Activated CD8-positive, alpha-beta T cell treated with anti-CD3 and anti-CD28 coated beads, Interleukin-2, amount 10 ng/mL, durations not matched to agents 7 days and 5 days (primary cell): ENCODE results near the gene ADNP2. TPM values are rescaled to one million over a fixed set of nuclear protein-coding genes. Genes with fewer than 3 reads are reported as not detected.

Source experiments
- ATAC-seq: fragments of 150-1000 bp; cut with Tn5 transposase; one replicate; pipeline ENCODE4 v1.10.0; 2021; ENCODE audit warnings: moderate library complexity
- CTCF ChIA-PET: fragments of 350-600 bp; sonication (Branson Sonifier 250); formaldehyde crosslinking; loops from one replicate; lab custom pipeline; 2021; ENCODE audit warnings: antibody characterized with exemption; lab: Charles Lee
- POLR2A ChIA-PET: fragments of 350-600 bp; sonication (Branson Sonifier 250); formaldehyde crosslinking; loops from one replicate; lab custom pipeline; 2021; ENCODE audit warnings: antibody characterized with exemption; lab: Charles Lee
- DNase-seq: peaks from one replicate; pipeline ENCODE4 v3.0.0-alpha.2; 2020
- H3K27ac Mint-ChIP-seq: one replicate; pipeline ENCODE4 v1.8.0; 2021; ENCODE audit warnings: mild to moderate bottlenecking, mixed read lengths
- H3K27me3 Mint-ChIP-seq: one replicate; pipeline ENCODE4 v1.8.0; 2021; ENCODE audit warnings: low read depth, mixed read lengths
- H3K36me3 Mint-ChIP-seq: one replicate; pipeline ENCODE4 v1.8.0; 2021; ENCODE audit warnings: low read depth, mixed read lengths
- H3K4me1 Mint-ChIP-seq: one replicate; pipeline ENCODE4 v1.8.0; 2021; ENCODE audit warnings: low read depth, mixed read lengths
- H3K4me3 Mint-ChIP-seq: one replicate; pipeline ENCODE4 v1.8.0; 2021; ENCODE audit warnings: mild to moderate bottlenecking, mixed read lengths
- H3K9me3 Mint-ChIP-seq: one replicate; pipeline ENCODE4 v1.8.0; 2022; ENCODE audit warnings: mixed read lengths; ENCODE audit not compliant: insufficient read depth
- total RNA-seq, 2 experiments: library from RNA; stranded (reverse); gene quantifications; one replicate each; pipeline ENCODE4 v1.2.3, GENCODE V29; 2021

ADNP2 gene
- total RNA-seq, 2 experiments from 2014 or later: 23.5 to 24.5 TPM

GRCh38 chr18:80185545-80185944 is 76.5 kb downstream of the ADNP2 start:
- DNase-seq (no peak), ATAC-seq (no peak)
- Mint-ChIP-seq H3K9me3 (no peaks in the 10 kb centered on the region), H3K4me3 (no peak overlapping the region), H3K4me1 (no peaks in the 10 kb centered on the region), H3K36me3 (no peaks in the 10 kb centered on the region), H3K27me3 (no peaks in the 10 kb centered on the region), H3K27ac (no peak overlapping the region)
- ChIA-PET CTCF (no interaction called here), POLR2A (no interaction called here)

- Mint-ChIP-seq H3K4me1 (no peaks in the 10 kb centered on the region), H3K27me3 (no peaks in the 10 kb centered on the region), H3K9me3 (no peaks in the 10 kb centered on the region), H3K36me3 (no peaks in the 10 kb centered on the region), H3K4me3 (no peak overlapping the region), H3K27ac (no peak overlapping the region)
- ChIA-PET POLR2A (no interaction called here), CTCF (no interaction called here)
- DNase-seq: no peak
- ATAC-seq: no peak
Measured at GRCh38 chr18:80187956-80188642, 79.0 kb downstream of the ADNP2 start.

- Mint-ChIP-seq H3K27me3 (peaks cover 2% of the 10 kb centered on the region), H3K4me3 (no peak overlapping the region), H3K4me1 (no peaks in the 10 kb centered on the region), H3K36me3 (no peaks in the 10 kb centered on the region), H3K9me3 (no peaks in the 10 kb centered on the region), H3K27ac (no peak overlapping the region)
- CTCF ChIA-PET: no interaction called here
- POLR2A ChIA-PET: no interaction called here
- ATAC-seq: no peak
- no peak for DNase-seq
Measured at GRCh38 chr18:80188643-80189530, 79.8 kb downstream of the ADNP2 start.

DNA sequence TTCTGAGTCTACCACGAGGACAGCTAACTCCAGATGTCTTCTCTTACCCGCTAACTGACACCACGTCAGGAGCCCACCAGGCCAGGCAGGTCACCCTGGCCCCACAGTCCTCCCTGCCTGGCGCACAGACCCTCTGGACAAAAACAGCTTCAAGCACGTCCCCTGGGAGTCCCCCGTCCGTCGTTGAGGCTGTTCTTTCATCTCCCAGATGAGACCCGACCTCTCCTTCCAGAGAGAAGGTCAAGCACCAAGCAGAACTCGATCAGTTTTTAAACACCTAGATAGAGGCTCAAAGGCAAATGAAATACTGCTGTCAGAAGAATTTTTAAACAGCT is 80.4 kb downstream of the ADNP2 start:
- no peaks in the 10 kb centered on the region for H3K9me3 Mint-ChIP-seq
- H3K27ac Mint-ChIP-seq: no peak overlapping the region

More for the DNA sequence above, 80.4 kb downstream of the ADNP2 start:
- no peaks in the 10 kb centered on the region for H3K4me1 Mint-ChIP-seq
- H3K36me3 Mint-ChIP-seq: no peaks in the 10 kb centered on the region
- ChIA-PET POLR2A (no interaction called here), CTCF (no interaction called here)
- H3K27me3 Mint-ChIP-seq: peaks cover 3% of the 10 kb centered on the region
- H3K4me3 Mint-ChIP-seq: no peak overlapping the region
- ATAC-seq (no peak), DNase-seq (no peak)

Other genes with a start within 250 kb of the ADNP2 start
- gene SLC66A2, start 157.6 kb upstream of the ADNP2 start, total RNA-seq: 10 to 100 TPM; 21.6 to 23.2 TPM
- gene HSBP1L1, start 144.6 kb upstream of the ADNP2 start, total RNA-seq: 1 to 10 TPM in 1 of 2 experiments, under 1 TPM in 1; 0.50 to 1.5 TPM
- 100 to 1,000 TPM; 132 to 136 TPM for gene TXNL4A, start 120.7 kb upstream of the ADNP2 start, total RNA-seq
- 10 to 100 TPM; 25.2 to 26.2 TPM for gene RBFA, start 74.8 kb upstream of the ADNP2 start, total RNA-seq
- under 1 TPM in 1 of 2 experiments, not detected in 1; 0.18 TPM for gene PARD6G, start 138.3 kb downstream of the ADNP2 start, total RNA-seq